C4-2B (cell line): ENCODE data around the gene ASB3.

ENCODE experiments used
- CTCF ChIP-seq: fragments of 450-650 bp; conservative IDR thresholded peaks from 2 replicates; pipeline ENCODE4 v1.5.1; 2017; ENCODE audit warnings: mild to moderate bottlenecking
- ZFX ChIP-seq: fragments of 450-650 bp; IDR thresholded peaks from 2 replicates; pipeline ENCODE4 v1.6.1; 2017

DNA sequence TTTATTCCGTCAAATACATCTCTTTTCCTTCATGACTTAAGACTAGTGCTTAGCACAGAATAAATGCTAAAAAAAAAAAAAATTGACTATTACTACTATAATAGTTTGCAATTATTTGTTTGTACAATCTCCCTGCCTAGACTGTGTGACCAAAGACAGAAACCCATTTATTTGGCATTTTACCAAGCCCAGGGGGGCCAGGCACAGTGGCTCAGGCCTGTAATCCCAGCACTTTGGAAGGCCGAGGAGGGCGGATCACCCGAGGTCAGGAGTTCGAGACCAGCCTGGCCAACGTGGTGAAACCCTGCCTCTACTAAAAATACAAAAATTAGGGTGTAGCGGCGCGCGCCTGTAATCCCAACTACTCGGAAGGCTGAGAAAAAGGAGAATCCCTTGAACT lies 1.4 kb downstream of the ASB3 start:
- TF ChIP-seq CTCF (no peak), ZFX (no peak)
